Naive thymus-derived CD8-positive, alpha-beta T cell (primary cell): ENCODE data around the gene P3H3. TPM values are rescaled to one million over a fixed set of nuclear protein-coding genes. Genes with fewer than 3 reads are reported as not detected.
A peak's percentile ranks its signal among the peaks of the same experiment; 100 is the strongest.

Experiments
- ATAC-seq, 2 donors: fragments of 150-1000 bp; cut with Tn5 transposase in 1 of 2; sonication (Bioruptor Pico), chemical (Tn5 transposase) in 1 of 2; 1 replicate in 1 of 2; 2 replicates in 1 of 2; pipeline ENCODE4 v1.10.0; 2021; ENCODE audit warnings: mild to moderate bottlenecking in 2 of 2, moderate library complexity in 2 of 2
- POLR2A ChIA-PET: fragments of 350-600 bp; sonication (Branson Sonifier 250); formaldehyde crosslinking; loops from one replicate; lab custom pipeline; 2021; ENCODE audit warnings: antibody characterized with exemption; lab: Charles Lee
- DNase-seq, 10 donors: peaks; one replicate each; pipeline versions ENCODE4 v3.0.0 to v3.0.0-alpha.2; 2020 to 2022
- H3K27ac Mint-ChIP-seq, 10 donors: one replicate each; pipeline ENCODE4 v1.8.0; 2020 to 2022; ENCODE audit warnings: mild to moderate bottlenecking in 10 of 10, mixed read lengths in 10 of 10, moderate library complexity in 4 of 10, inconsistent platforms in 1 of 10
- H3K27me3 Mint-ChIP-seq, 5 donors: one replicate each; pipeline ENCODE4 v1.8.0; 2021 to 2022; ENCODE audit warnings: mixed read lengths in 5 of 5
- H3K36me3 Mint-ChIP-seq, 3 donors: one replicate each; pipeline ENCODE4 v1.8.0; 2020 to 2022; ENCODE audit warnings: mixed read lengths in 3 of 3, mild to moderate bottlenecking in 2 of 3, inconsistent platforms in 1 of 3
- H3K4me1 Mint-ChIP-seq, 4 donors: one replicate each; pipeline ENCODE4 v1.8.0; 2021 to 2022; ENCODE audit warnings: mixed read lengths in 4 of 4
- H3K4me3 Mint-ChIP-seq, 10 donors: one replicate each; pipeline ENCODE4 v1.8.0; 2020 to 2022; ENCODE audit warnings: mild to moderate bottlenecking in 10 of 10, mixed read lengths in 10 of 10, moderate library complexity in 6 of 10, inconsistent platforms in 1 of 10
- H3K9me3 Mint-ChIP-seq, 9 donors: one replicate each; pipeline ENCODE4 v1.8.0; 2020 to 2022; ENCODE audit warnings: mixed read lengths in 9 of 9, mild to moderate bottlenecking in 3 of 9, inconsistent platforms in 1 of 9, moderate library complexity in 1 of 9
- polyA plus RNA-seq, 3 donors: library from polyadenylated mRNA; unstranded; fragments of 300-500 nt; fragmentation: Illumina TruSeq; gene quantifications; one replicate each; pipeline ENCODE4 v1.2.3, GENCODE V29; 2021
- total RNA-seq, 8 experiments: library from RNA in 2 of 8; stranded (reverse) in 2 of 8; gene quantifications; one replicate each; pipeline ENCODE4 v1.2.3 and lab custom pipeline; 2021 to 2026

Gene P3H3
- total and polyA plus RNA-seq, 5 experiments from 2014 or later: 0.42 to 9.7 (median 0.73) TPM

- H3K27me3 Mint-ChIP-seq: no peaks in the 10 kb centered on the region
- peak within 1 kb of the TSS; percentile 86 to 100 (median 96) for H3K4me3 Mint-ChIP-seq
- H3K27ac Mint-ChIP-seq: peak within 1 kb of the TSS; percentile 91 to 100 (median 99)
- H3K9me3 Mint-ChIP-seq: no peaks in the 10 kb centered on the region
- peaks cover 0 to 12% (median 0%) of the 10 kb centered on the region in 3 donors for H3K36me3 Mint-ChIP-seq
- ATAC-seq (peak; percentile 54 to 56), DNase-seq (peak; percentile 80 to 98 (median 89))
- POLR2A ChIA-PET: interaction anchor here (0.5 to 6.5 kb wide), 31 partner anchors 8 to 964 kb away, joined by 3 to 119 read pairs (median 5); partner anchors contain the start of genes C12orf57, COPS7A, ENO2 and GAPDH
- H3K4me1 Mint-ChIP-seq: peaks cover 20 to 31% (median 25%) of the 10 kb centered on the region in 4 donors
Measured at GRCh38 chr12:6851153-6851920, 23.1 kb downstream of the P3H3 start, which contains the start of gene CDCA3. Gene CDCA3 (minus strand): TSS chr12:6851286. CDS start chr12:6850952, 334 bp downstream.

- peaks cover 0 to 20% (median 3%) of the 10 kb centered on the region in 3 donors for H3K36me3 Mint-ChIP-seq
- DNase-seq (peak; percentile 95 to 99 (median 99)), ATAC-seq (peak; percentile 76 to 80)
- H3K27ac Mint-ChIP-seq: peak within 1 kb of the TSS; percentile 91 to 100 (median 99)
- POLR2A ChIA-PET: interaction anchor here (0.5 to 6.5 kb wide), 32 partner anchors 8 to 489 kb away, joined by 3 to 119 read pairs (median 5); partner anchors contain the start of genes C12orf57, COPS7A, ENO2 and GAPDH
- H3K9me3 Mint-ChIP-seq: no peaks in the 10 kb centered on the region
- H3K4me1 Mint-ChIP-seq: peaks cover 20 to 33% (median 25%) of the 10 kb centered on the region in 4 donors
- H3K27me3 Mint-ChIP-seq: no peaks in the 10 kb centered on the region
- peak within 1 kb of the TSS; percentile 86 to 100 (median 96) for H3K4me3 Mint-ChIP-seq
Measured at GRCh38 chr12:6851921-6852650, 23.9 kb downstream of the P3H3 start, which contains the start of gene USP5. Gene USP5 (plus strand): TSS chr12:6852150. CDS start chr12:6852180, 30 bp downstream.

- Mint-ChIP-seq H3K27ac (peak overlapping the region; percentile 91 to 100 (median 99)), H3K4me3 (peak overlapping the region; percentile 86 to 100 (median 96)), H3K9me3 (no peaks in the 10 kb centered on the region), H3K36me3 (peaks cover 4 to 27% (median 10%) of the 10 kb centered on the region in 3 donors), H3K4me1 (peaks cover 23 to 33% (median 25%) of the 10 kb centered on the region in 4 donors), H3K27me3 (no peaks in the 10 kb centered on the region)
- ATAC-seq: peak in 1 of 2 donors; percentile 1
- POLR2A ChIA-PET: interaction anchor here (0.8 to 6.5 kb wide), 26 partner anchors 9 to 391 kb away, joined by 3 to 119 read pairs (median 7); partner anchors contain the start of genes C12orf57, COPS7A, ENO2 and GAPDH
- peak in 8 of 10 donors; percentile 17 to 75 (median 48) for DNase-seq
Measured at GRCh38 chr12:6852651-6853354, 24.6 kb downstream of the P3H3 start.

GRCh38 chr12:6853626-6854025 is 25.4 kb downstream of the P3H3 start:
- peak overlapping the region; percentile 86 to 100 (median 96) for H3K4me3 Mint-ChIP-seq
- peak overlapping the region in 8 of 10 donors; percentile 33 to 100 (median 98) for H3K27ac Mint-ChIP-seq
- DNase-seq: no peak
- POLR2A ChIA-PET: interaction anchor here (0.9 to 6.5 kb wide), 11 partner anchors 8 to 226 kb away, joined by 3 to 119 read pairs (median 16); partner anchors contain the start of genes C12orf57, MLF2, P3H3 and RNU7-1
- H3K27me3 Mint-ChIP-seq: no peaks in the 10 kb centered on the region
- no peak for ATAC-seq
- H3K4me1 Mint-ChIP-seq: peaks cover 23 to 33% (median 25%) of the 10 kb centered on the region in 4 donors
- no peaks in the 10 kb centered on the region for H3K9me3 Mint-ChIP-seq
- peaks cover 4 to 35% (median 15%) of the 10 kb centered on the region in 3 donors for H3K36me3 Mint-ChIP-seq

GRCh38 chr12:6854036-6854435 is 25.8 kb downstream of the P3H3 start:
- no peaks in the 10 kb centered on the region for H3K27me3 Mint-ChIP-seq
- DNase-seq: no peak
- POLR2A ChIA-PET: interaction anchor here (1.2 to 6.5 kb wide), 5 partner anchors 12 to 165 kb away, joined by 4 to 119 read pairs (median 35); partner anchors contain the start of genes C12orf57, P3H3, RNU7-1 and SPSB2
- no peaks in the 10 kb centered on the region for H3K9me3 Mint-ChIP-seq
- peak overlapping the region in 9 of 10 donors; percentile 33 to 100 (median 91) for H3K27ac Mint-ChIP-seq
- H3K4me3 Mint-ChIP-seq: peak overlapping the region in 6 of 10 donors; percentile 8 to 98 (median 90)
- H3K4me1 Mint-ChIP-seq: peaks cover 23 to 33% (median 25%) of the 10 kb centered on the region in 4 donors
- H3K36me3 Mint-ChIP-seq: peaks cover 4 to 36% (median 15%) of the 10 kb centered on the region in 3 donors
- no peak for ATAC-seq

- H3K36me3 Mint-ChIP-seq: peaks cover 4 to 47% (median 16%) of the 10 kb centered on the region in 3 donors
- ATAC-seq: no peak
- POLR2A ChIA-PET: interaction anchor here (6.5 kb wide), 1 partner anchor 11 kb away, joined by 119 read pairs; the partner anchor contains the start of gene TPI1
Measured at GRCh38 chr12:6855322-6855721, 27.1 kb downstream of the P3H3 start.

GRCh38 chr12:6858799-6859198 is 30.6 kb downstream of the P3H3 start:
- POLR2A ChIA-PET: interaction anchor here (0.9 to 1.2 kb wide), 3 partner anchors 8 to 14 kb away, joined by 3 read pairs; partner anchors contain the start of genes SPSB2 and TPI1
- ATAC-seq: no peak
- H3K9me3 Mint-ChIP-seq: no peaks in the 10 kb centered on the region

More at GRCh38 chr12:6855322-6855721, 27.1 kb downstream of the P3H3 start:
- no peaks in the 10 kb centered on the region for H3K27me3 Mint-ChIP-seq
- no peak overlapping the region for H3K4me3 Mint-ChIP-seq
- peaks cover 23 to 33% (median 25%) of the 10 kb centered on the region in 4 donors for H3K4me1 Mint-ChIP-seq
- no peaks in the 10 kb centered on the region for H3K9me3 Mint-ChIP-seq
- peak overlapping the region in 1 of 10 donors; percentile 12 for H3K27ac Mint-ChIP-seq
- no peak for DNase-seq

GRCh38 chr12:6860116-6860515 is 31.9 kb downstream of the P3H3 start:
- Mint-ChIP-seq H3K9me3 (no peaks in the 10 kb centered on the region), H3K36me3 (peaks cover 9 to 79% (median 30%) of the 10 kb centered on the region in 3 donors), H3K27me3 (no peaks in the 10 kb centered on the region), H3K4me1 (peaks cover 0 to 9% (median 4%) of the 10 kb centered on the region in 4 donors), H3K4me3 (no peak overlapping the region), H3K27ac (no peak overlapping the region)
- no peak for DNase-seq
- ATAC-seq: no peak
- POLR2A ChIA-PET: interaction anchor here (0.6 to 1.4 kb wide), 2 partner anchors 8 to 233 kb away, joined by 4 to 6 read pairs; partner anchors contain the start of gene USP5

More at GRCh38 chr12:6858799-6859198, 30.6 kb downstream of the P3H3 start:
- DNase-seq: no peak
- H3K36me3 Mint-ChIP-seq: peaks cover 9 to 77% (median 28%) of the 10 kb centered on the region in 3 donors
- H3K4me3 Mint-ChIP-seq: no peak overlapping the region
- H3K4me1 Mint-ChIP-seq: peaks cover 6 to 19% (median 10%) of the 10 kb centered on the region in 4 donors
- no peak overlapping the region for H3K27ac Mint-ChIP-seq
- H3K27me3 Mint-ChIP-seq: no peaks in the 10 kb centered on the region

- no peaks in the 10 kb centered on the region for H3K9me3 Mint-ChIP-seq
- no peak for ATAC-seq
- peak overlapping the region in 2 of 10 donors; percentile 57 to 76 for H3K27ac Mint-ChIP-seq
- peaks cover 0 to 9% (median 3%) of the 10 kb centered on the region in 4 donors for H3K4me1 Mint-ChIP-seq
- no peaks in the 10 kb centered on the region for H3K27me3 Mint-ChIP-seq
- no peak overlapping the region for H3K4me3 Mint-ChIP-seq
- POLR2A ChIA-PET: interaction anchor here (0.6 to 1.6 kb wide), 3 partner anchors 9 to 20 kb away, joined by 3 to 12 read pairs (median 4); partner anchors contain the start of genes CDCA3, SPSB2 and USP5
- peaks cover 9 to 79% (median 30%) of the 10 kb centered on the region in 3 donors for H3K36me3 Mint-ChIP-seq
- no peak for DNase-seq
Measured at GRCh38 chr12:6860942-6861341, 32.7 kb downstream of the P3H3 start.

GRCh38 chr12:6861391-6861790 is 33.2 kb downstream of the P3H3 start:
- H3K36me3 Mint-ChIP-seq: peaks cover 9 to 75% (median 30%) of the 10 kb centered on the region in 3 donors
- no peak overlapping the region for H3K4me3 Mint-ChIP-seq
- peaks cover under 1 to 13% (median 5%) of the 10 kb centered on the region in 4 donors for H3K4me1 Mint-ChIP-seq
- H3K27ac Mint-ChIP-seq: peak overlapping the region in 2 of 10 donors; percentile 57 to 76
- H3K27me3 Mint-ChIP-seq: no peaks in the 10 kb centered on the region
- H3K9me3 Mint-ChIP-seq: no peaks in the 10 kb centered on the region
- DNase-seq (no peak), ATAC-seq (no peak)
- POLR2A ChIA-PET: interaction anchor here (1.6 kb wide), 2 partner anchors 9 to 11 kb away, joined by 4 to 12 read pairs; partner anchors contain the start of genes CDCA3, SPSB2 and USP5

- Mint-ChIP-seq H3K36me3 (peaks cover 5 to 58% (median 18%) of the 10 kb centered on the region in 3 donors), H3K4me3 (no peak overlapping the region), H3K27me3 (no peaks in the 10 kb centered on the region), H3K9me3 (no peaks in the 10 kb centered on the region), H3K4me1 (peaks cover 3 to 20% (median 8%) of the 10 kb centered on the region in 4 donors), H3K27ac (no peak overlapping the region)
- ATAC-seq: no peak
- no peak for DNase-seq
- POLR2A ChIA-PET: interaction anchor here (1.1 to 7.2 kb wide), 2 partner anchors 9 to 13 kb away, joined by 3 to 119 read pairs; partner anchors contain the start of genes CDCA3 and USP5
Measured at GRCh38 chr12:6863033-6863432, 34.8 kb downstream of the P3H3 start.
